ENCODE results near the gene BPIFB2.

DNA sequence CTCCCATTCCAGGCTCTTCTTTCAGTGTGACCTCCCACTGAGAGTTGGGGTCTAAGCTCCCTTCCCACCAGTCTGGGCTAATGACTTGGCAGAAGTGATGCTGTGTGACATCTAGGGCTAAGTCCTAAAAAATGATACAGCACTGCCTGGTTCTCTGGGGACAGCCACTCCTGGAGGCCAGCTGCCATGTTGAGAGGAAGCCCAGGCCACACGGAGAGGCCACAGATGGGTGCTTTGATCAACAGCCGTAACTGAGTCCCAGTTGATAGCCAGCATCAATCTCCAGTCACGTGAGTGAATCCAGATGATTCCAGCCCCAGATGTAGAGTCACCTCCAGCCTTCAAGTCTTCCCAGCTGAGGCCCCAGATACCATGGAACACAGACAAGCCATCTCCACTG, 17.1 kb upstream of the BPIFB2 start:
- TF ChIP-seq RAD21 (IDR thresholded peaks at IDR 0.05; ENCODE audit: low read depth) (no peak), TEAD4 (IDR thresholded peaks at IDR 0.05) (no peak), YY1 (IDR thresholded peaks at IDR 0.05; ENCODE audit: low read depth) (no peak), ZBTB7A (IDR thresholded peaks at IDR 0.05; ENCODE audit: low read depth) (no peak), EGR1 (IDR thresholded peaks at IDR 0.05) (no peak), TCF12 (IDR thresholded peaks at IDR 0.05; ENCODE audit: low read depth) (no peak), TAF1 (IDR thresholded peaks at IDR 0.05; ENCODE audit: low read depth) (no peak), REST (IDR thresholded peaks at IDR 0.05; ENCODE audit: low read depth) (no peak), CREB1 (IDR thresholded peaks at IDR 0.05; ENCODE audit: low read depth) (no peak), EP300 (IDR thresholded peaks at IDR 0.05; ENCODE audit: borderline replicate concordance) (no peak), CEBPB (IDR thresholded peaks at IDR 0.05) (no peak)
- TF ChIP-seq, protein P1, sequence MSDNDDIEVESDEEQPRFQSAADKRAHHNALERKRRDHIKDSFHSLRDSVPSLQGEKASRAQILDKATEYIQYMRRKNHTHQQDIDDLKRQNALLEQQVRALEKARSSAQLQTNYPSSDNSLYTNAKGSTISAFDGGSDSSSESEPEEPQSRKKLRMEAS (IDR thresholded peaks at IDR 0.05) = no peak
- TF ChIP-seq, protein P2, sequence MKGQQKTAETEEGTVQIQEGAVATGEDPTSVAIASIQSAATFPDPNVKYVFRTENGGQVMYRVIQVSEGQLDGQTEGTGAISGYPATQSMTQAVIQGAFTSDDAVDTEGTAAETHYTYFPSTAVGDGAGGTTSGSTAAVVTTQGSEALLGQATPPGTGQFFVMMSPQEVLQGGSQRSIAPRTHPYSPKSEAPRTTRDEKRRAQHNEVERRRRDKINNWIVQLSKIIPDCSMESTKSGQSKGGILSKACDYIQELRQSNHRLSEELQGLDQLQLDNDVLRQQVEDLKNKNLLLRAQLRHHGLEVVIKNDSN (IDR thresholded peaks at IDR 0.05) = no peak

All from Ishikawa (cell line).